Spleen (tissue), 11 donors: Measurements from ENCODE around the gene AKT3. TPM values are rescaled to one million over a fixed set of nuclear protein-coding genes. Genes with fewer than 3 reads are reported as not detected.

Source experiments
- DNase-seq: peaks from one replicate; pipeline ENCODE4 v3.0.0-alpha.2; 2020
- H3K27ac ChIP-seq, 8 donors: fragments of 200-600 bp; sonication (generic) in 7 of 8; 1 replicate in 4 of 8; 2 replicates in 4 of 8; pipeline versions ENCODE4 v1.5.0 to v1.8.0; 2016 to 2021; ENCODE audit warnings: inconsistent platforms in 4 of 8, mild to moderate bottlenecking in 4 of 8, moderate library complexity in 1 of 8
- H3K27me3 ChIP-seq, 7 donors: fragments of 200-600 bp; sonication (generic) in 6 of 7; replicated peaks in 1 of 7; 1 replicate in 4 of 7; 2 replicates in 3 of 7; pipeline versions ENCODE4 v1.5.0 to v1.8.0; 2016 to 2021; ENCODE audit warnings: inconsistent platforms in 3 of 7, mild to moderate bottlenecking in 1 of 7
- H3K36me3 ChIP-seq, 6 donors: fragments of 200-600 bp; sonication (generic) in 5 of 6; 1 replicate in 4 of 6; 2 replicates in 2 of 6; pipeline versions ENCODE4 v1.5.0 to v1.8.0; 2016 to 2021; ENCODE audit warnings: inconsistent platforms in 2 of 6
- H3K4me1 ChIP-seq, 6 donors: fragments of 200-600 bp; sonication (generic) in 5 of 6; 1 replicate in 3 of 6; 2 replicates in 3 of 6; pipeline versions ENCODE4 v1.5.0 to v1.8.0; 2016 to 2021; ENCODE audit warnings: inconsistent platforms in 3 of 6
- H3K4me3 ChIP-seq, 8 donors: fragments of 200-600 bp; sonication (generic) in 7 of 8; 1 replicate in 4 of 8; 2 replicates in 4 of 8; pipeline versions ENCODE4 v1.5.0 to v1.8.0; 2016 to 2021; ENCODE audit warnings: inconsistent platforms in 4 of 8, mild to moderate bottlenecking in 4 of 8, moderate library complexity in 2 of 8
- H3K9me3 ChIP-seq, 8 donors: fragments of 200-600 bp; sonication (generic) in 7 of 8; 1 replicate in 4 of 8; 2 replicates in 4 of 8; pipeline versions ENCODE4 v1.5.0 to v1.8.0; 2016 to 2021; ENCODE audit warnings: inconsistent platforms in 4 of 8
- POLR2A ChIP-seq, 3 donors: fragments of 450-650 bp; IDR thresholded peaks; one replicate each; pipeline ENCODE4 v1.5.1; 2017; ENCODE audit warnings: antibody characterized with exemption in 3 of 3, mild to moderate bottlenecking in 1 of 3
- POLR2AphosphoS5 ChIP-seq, 3 donors: sonication (generic); formaldehyde crosslinking; IDR thresholded peaks; one replicate each; pipeline ENCODE4 v1.5.1; 2017; ENCODE audit warnings: antibody characterized with exemption in 3 of 3
- WGBS, 5 donors: extraction: QIAGEN DNeasy Blood & Tissue Kit in 3 of 5; methylation state at CpG; one replicate each; pipeline versions ENCODE4 v1.1.5 to v1.1.7; 2013 to 2018; 5-methylcytosine and 5-hydroxymethylcytosine counted together
- intact Hi-C: fragments of 100-400 bp; cut with DNase I; formaldehyde crosslinking; loops from one replicate; pipeline ENCODE4 v1.15.0; 2023; ENCODE audit warnings: low total_unique reads
- polyA plus RNA-seq, 3 donors: library from polyadenylated mRNA; stranded (reverse); fragments of 200-250 nt; gene quantifications; one replicate each; pipeline ENCODE4 v1.2.1, GENCODE V29; 2013
- total RNA-seq, 7 donors: library from RNA; depleted of rRNA in 3 of 7; stranded (reverse); fragments of >200 nt in 3 of 7; fragmentation: NEBNext Ultra II Directional in 4 of 7; extraction: Animal tissue kit (Norgen Biotek cat#: 25700) in 4 of 7; gene quantifications; one replicate each; pipeline versions ENCODE4 v1.1.0 to v1.2.1, GENCODE V29; 2016 to 2021
- TF ChIP-seq, protein P1 (sequence below), 11 experiments: fragments of 200-600 bp in 7 of 11; fragments of 450-650 bp in 4 of 11; sonication (generic) in 4 of 11; IDR thresholded peaks in 8 of 11; conservative IDR thresholded peaks in 3 of 11; 1 replicate in 7 of 11; 2 replicates in 4 of 11; pipeline versions ENCODE4 v1.4.0 to v1.8.0; 2016 to 2021; ENCODE audit warnings: antibody characterized with exemption in 11 of 11, inconsistent platforms in 4 of 11, mild to moderate bottlenecking in 1 of 11
- donor health status: healthy with polysubstance abuse.
- donor health status: DM: no; HTN: no; CAD: no; lungs with moderate emphysema.
- donor health status: DM: no; HTN: no; CAD: no.
- donor health status: Bipolar disorder and iron deficiency.
- donor health status: healthy.
- donor health status: DM: no; HTN: no; CAD: no.
- donor health status: DM: yes; HTN: yes; CAD: no.

Gene AKT3
- total and polyA plus RNA-seq, 10 donors, result 4.3 to 91.3 (median 46.4) TPM

DNA sequence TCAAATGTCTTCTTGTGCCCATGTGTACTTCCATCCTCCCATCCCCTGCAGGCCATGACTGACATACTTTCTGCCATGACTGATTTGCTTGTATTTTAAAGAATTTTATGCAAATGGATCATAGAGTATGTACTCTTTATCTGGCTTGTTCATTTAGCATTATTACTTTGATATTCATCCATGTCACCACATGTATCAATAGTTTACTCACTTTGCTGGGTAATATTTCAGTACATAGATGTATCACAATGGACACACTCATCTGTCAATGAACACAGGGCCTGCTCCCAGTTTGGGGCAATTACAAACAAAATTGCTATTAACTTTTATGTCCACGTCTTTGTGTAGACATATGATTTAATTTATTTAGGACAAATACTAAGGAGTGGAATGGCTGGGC is 335.1 kb downstream of the AKT3 start:
- peaks cover 0 to 14% (median 9%) of the 10 kb centered on the region in 8 donors for H3K9me3 ChIP-seq
- H3K4me1 ChIP-seq, result no peaks in the 10 kb centered on the region
- TF ChIP-seq, protein P1, sequence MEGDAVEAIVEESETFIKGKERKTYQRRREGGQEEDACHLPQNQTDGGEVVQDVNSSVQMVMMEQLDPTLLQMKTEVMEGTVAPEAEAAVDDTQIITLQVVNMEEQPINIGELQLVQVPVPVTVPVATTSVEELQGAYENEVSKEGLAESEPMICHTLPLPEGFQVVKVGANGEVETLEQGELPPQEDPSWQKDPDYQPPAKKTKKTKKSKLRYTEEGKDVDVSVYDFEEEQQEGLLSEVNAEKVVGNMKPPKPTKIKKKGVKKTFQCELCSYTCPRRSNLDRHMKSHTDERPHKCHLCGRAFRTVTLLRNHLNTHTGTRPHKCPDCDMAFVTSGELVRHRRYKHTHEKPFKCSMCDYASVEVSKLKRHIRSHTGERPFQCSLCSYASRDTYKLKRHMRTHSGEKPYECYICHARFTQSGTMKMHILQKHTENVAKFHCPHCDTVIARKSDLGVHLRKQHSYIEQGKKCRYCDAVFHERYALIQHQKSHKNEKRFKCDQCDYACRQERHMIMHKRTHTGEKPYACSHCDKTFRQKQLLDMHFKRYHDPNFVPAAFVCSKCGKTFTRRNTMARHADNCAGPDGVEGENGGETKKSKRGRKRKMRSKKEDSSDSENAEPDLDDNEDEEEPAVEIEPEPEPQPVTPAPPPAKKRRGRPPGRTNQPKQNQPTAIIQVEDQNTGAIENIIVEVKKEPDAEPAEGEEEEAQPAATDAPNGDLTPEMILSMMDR (IDR thresholded peaks at IDR 0.05 in 8 of 11, conservative IDR thresholded peaks at IDR 0.05 in 3 of 11), result no peak
- peaks cover 0 to 37% (median 5%) of the 10 kb centered on the region in 6 donors for H3K36me3 ChIP-seq
- WGBS, 5 donors, result 81 to 96% (median 93%) methylated on average over 1 of the region's 1 CpG
- H3K4me3 ChIP-seq, result no peak overlapping the region
- intact Hi-C loops, result no loop called here
- H3K27me3 ChIP-seq, result no peaks in the 10 kb centered on the region
- no peak overlapping the region for H3K27ac ChIP-seq
- no peak for DNase-seq

DNA sequence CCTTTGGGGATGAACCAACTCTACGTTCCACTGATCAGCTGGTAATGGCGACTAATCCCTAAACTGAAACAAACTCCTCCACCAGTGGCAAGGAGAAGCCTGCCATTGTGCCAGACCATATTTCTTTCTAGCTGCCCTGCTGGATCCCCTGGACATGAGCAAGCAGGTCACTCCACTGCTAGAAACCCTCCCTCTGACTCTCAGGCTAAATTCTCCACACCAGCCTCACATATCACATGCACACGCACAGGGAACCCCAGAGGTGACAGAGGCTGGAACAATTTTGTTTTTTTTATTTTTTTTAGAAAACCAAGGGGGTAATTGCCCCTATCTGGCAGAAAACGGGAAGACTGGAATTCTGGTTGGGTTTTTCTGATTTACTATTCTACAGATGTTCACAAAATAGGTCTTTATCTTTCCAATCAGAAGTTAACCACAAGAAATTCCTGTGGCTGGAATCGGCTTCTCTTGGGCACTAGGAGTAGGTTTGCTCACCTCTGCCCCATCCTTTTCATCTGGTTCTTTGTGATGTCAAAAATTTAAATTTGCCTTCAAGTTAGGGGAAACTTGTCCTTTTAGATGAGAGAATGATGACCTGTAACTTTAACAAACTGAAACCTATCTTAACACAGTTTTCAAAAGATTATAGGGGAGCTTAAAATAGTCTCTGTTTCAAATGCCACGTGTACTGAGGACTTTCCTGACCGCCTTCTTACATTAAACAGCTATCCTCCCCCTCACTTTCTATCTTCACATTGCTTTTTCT is 336.1 kb downstream of the AKT3 start:
- 68 to 76% (median 73%) methylated on average over 7 of the region's 7 CpGs for WGBS, 5 donors
- H3K27ac ChIP-seq, result no peak overlapping the region
- peaks cover 0 to 4% (median under 1%) of the 10 kb centered on the region in 6 donors for H3K4me1 ChIP-seq
- H3K27me3 ChIP-seq, result no peaks in the 10 kb centered on the region
- no peak for DNase-seq
- H3K4me3 ChIP-seq, result no peak overlapping the region
- TF ChIP-seq, protein P1 (IDR thresholded peaks at IDR 0.05 in 8 of 11, conservative IDR thresholded peaks at IDR 0.05 in 3 of 11), result no peak
- TF ChIP-seq POLR2AphosphoS5 (IDR thresholded peaks at IDR 0.05), result no peak
- no peak for TF ChIP-seq POLR2A (IDR thresholded peaks at IDR 0.05)
- intact Hi-C loops, result no loop called here
- peaks cover 0 to 14% (median 9%) of the 10 kb centered on the region in 8 donors for H3K9me3 ChIP-seq
- H3K36me3 ChIP-seq, result peaks cover 0 to 41% (median 5%) of the 10 kb centered on the region in 6 donors

DNA sequence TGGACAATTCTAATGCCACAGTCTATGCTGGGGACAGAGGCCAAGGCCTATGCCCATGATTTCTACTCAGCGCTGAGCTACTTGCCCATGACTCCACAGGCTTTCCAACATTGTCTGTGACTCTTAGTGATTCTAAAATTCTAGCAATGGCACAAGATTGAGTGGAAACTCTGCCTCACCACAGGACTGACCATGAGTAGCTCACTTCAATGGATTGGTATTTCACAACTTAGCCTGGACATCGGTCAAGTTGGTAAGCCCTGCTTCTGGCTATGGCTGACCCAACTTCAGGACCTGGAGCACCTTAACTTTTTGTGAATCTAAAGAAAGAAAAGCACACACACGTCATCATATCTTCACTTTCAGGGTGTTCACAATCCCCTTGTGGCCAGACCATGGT is 339.1 kb downstream of the AKT3 start:
- WGBS, 5 donors, result 91 to 100% (median 96%) methylated on average over 3 of the region's 3 CpGs
- Histone ChIP-seq H3K9me3 (no peaks in the 10 kb centered on the region), H3K4me3 (no peak overlapping the region), H3K27me3 (no peaks in the 10 kb centered on the region), H3K27ac (no peak overlapping the region), H3K4me1 (peaks cover 12 to 34% (median 27%) of the 10 kb centered on the region in 6 donors), H3K36me3 (peaks cover 0 to 26% (median 5%) of the 10 kb centered on the region in 6 donors)
- DNase-seq, result no peak
- intact Hi-C loops, result no loop called here
- TF ChIP-seq POLR2AphosphoS5 (IDR thresholded peaks at IDR 0.05), result no peak
- TF ChIP-seq, protein P1 (IDR thresholded peaks at IDR 0.05 in 8 of 11, conservative IDR thresholded peaks at IDR 0.05 in 3 of 11), result no peak

DNA sequence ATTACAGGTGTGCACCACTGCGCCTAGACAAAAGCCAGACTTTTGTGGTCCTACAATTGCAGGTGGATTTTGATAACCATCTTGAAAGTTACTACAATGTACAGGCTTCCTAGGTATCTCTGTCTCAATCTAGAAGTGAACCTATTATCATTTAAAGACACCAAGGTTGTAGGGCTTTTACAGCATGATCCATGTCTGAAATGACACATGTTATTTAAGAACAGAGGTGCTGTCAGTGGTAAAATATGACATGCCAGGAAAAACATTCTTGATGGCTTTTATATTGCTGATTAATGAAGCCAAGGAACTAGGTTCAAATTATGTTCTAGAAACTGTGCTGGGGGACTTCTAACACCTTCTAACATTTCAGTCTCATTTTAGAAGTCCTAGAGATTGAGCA is 341.1 kb downstream of the AKT3 start:
- no peaks in the 10 kb centered on the region for H3K27me3 ChIP-seq
- H3K4me3 ChIP-seq, result no peak overlapping the region
- DNase-seq, result no peak
- TF ChIP-seq, protein P1 (IDR thresholded peaks at IDR 0.05 in 8 of 11, conservative IDR thresholded peaks at IDR 0.05 in 3 of 11), result no peak
- TF ChIP-seq POLR2A (IDR thresholded peaks at IDR 0.05), result no peak
- no peak for TF ChIP-seq POLR2AphosphoS5 (IDR thresholded peaks at IDR 0.05)
- 95 to 100% (median 97%) methylated on average over 1 of the region's 1 CpG for WGBS, 5 donors
- peaks cover 0 to 40% (median 9%) of the 10 kb centered on the region in 6 donors for H3K36me3 ChIP-seq
- H3K9me3 ChIP-seq, result no peaks in the 10 kb centered on the region
- intact Hi-C loops, result no loop called here
- peak overlapping the region in 5 of 8 donors; percentile 6 to 72 (median 60) for H3K27ac ChIP-seq
- H3K4me1 ChIP-seq, result peaks cover 12 to 39% (median 29%) of the 10 kb centered on the region in 6 donors
